ENCODE data around the gene CAMK1G. TPM values are rescaled to one million over a fixed set of nuclear protein-coding genes. Genes with fewer than 3 reads are reported as not detected.
A peak's percentile ranks its signal among the peaks of the same experiment; 100 is the strongest.

The CAMK1G gene
- total RNA-seq, 1 experiment from 2014 or later = not detected

DNA sequence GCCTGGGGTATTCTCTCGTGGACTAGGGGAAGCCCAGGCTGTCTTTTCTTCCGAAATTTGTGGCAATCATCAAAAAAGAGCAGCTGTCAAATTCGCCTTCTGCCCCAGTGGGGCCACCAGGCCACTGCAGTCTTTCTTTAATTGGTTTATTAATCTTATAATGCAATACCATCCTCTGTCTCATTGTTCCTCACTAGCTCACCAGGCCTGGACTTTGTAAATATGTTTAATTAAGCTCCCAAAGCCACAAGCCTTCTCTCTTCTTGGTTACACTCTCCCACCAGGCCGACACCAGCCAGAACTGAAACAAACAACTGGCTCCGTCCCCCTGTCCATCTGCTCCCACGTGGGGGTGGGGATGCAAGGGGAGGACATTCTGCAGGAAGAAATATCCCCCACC is 22.0 kb upstream of the CAMK1G start:
- H3K9me3 Mint-ChIP-seq (ENCODE audit: unreplicated experiment) = no peaks in the 10 kb centered on the region
- CTCF ChIA-PET = no interaction called here

DNA sequence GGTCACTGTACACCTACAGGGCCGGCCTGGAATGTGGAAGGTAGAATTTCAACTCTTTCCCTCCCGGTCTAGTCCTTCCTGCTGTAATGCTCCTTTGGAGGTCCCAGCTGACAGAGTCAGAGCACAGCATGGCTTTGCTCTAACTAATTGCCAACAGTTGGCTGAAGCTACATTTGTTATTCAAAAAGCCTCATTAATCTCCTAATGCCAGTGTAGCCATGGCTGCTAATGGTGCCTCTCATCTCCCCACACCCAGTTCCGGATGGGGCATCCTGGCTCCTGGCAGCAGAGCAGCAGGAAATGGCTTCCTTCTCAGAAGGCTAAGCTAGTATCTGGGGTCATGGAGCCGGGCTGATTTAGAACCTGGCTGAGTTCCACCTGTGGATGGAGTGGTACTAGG is 18.7 kb upstream of the CAMK1G start:
- Histone ChIP-seq H3K27me3 (replicated peaks; ENCODE audit: control insufficient read depth, insufficient read depth, low read length) (no peaks in the 10 kb centered on the region), H3K4me3 (ENCODE audit: low read depth, low read length) (no peak overlapping the region), H3K4me1 (no peaks in the 10 kb centered on the region), H3K36me3 (ENCODE audit: control insufficient read depth, insufficient read depth, low read length) (no peaks in the 10 kb centered on the region), H3K9me3 (no peaks in the 10 kb centered on the region)
- no peaks in the 10 kb centered on the region for H3K4me1 Mint-ChIP-seq (ENCODE audit: low read depth, unreplicated experiment)
- H3K27ac Mint-ChIP-seq (ENCODE audit: unreplicated experiment) = no peak overlapping the region
- no peaks in the 10 kb centered on the region for H3K36me3 Mint-ChIP-seq (ENCODE audit: insufficient read depth, unreplicated experiment)
- no peak for DNase-seq
- CTCF ChIA-PET = interaction anchor here (1.1 kb wide), 1 partner anchor 80 kb away, joined by 3 read pairs; no protein-coding TSS in a partner anchor
- peaks cover 5% of the 10 kb centered on the region for H3K27me3 Mint-ChIP-seq (ENCODE audit: insufficient read depth, unreplicated experiment)
- POLR2A ChIA-PET = interaction anchor here (0.6 kb wide), 1 partner anchor 17 kb away, joined by 7 read pairs; no protein-coding TSS in a partner anchor
- TF ChIP-seq, protein P1, sequence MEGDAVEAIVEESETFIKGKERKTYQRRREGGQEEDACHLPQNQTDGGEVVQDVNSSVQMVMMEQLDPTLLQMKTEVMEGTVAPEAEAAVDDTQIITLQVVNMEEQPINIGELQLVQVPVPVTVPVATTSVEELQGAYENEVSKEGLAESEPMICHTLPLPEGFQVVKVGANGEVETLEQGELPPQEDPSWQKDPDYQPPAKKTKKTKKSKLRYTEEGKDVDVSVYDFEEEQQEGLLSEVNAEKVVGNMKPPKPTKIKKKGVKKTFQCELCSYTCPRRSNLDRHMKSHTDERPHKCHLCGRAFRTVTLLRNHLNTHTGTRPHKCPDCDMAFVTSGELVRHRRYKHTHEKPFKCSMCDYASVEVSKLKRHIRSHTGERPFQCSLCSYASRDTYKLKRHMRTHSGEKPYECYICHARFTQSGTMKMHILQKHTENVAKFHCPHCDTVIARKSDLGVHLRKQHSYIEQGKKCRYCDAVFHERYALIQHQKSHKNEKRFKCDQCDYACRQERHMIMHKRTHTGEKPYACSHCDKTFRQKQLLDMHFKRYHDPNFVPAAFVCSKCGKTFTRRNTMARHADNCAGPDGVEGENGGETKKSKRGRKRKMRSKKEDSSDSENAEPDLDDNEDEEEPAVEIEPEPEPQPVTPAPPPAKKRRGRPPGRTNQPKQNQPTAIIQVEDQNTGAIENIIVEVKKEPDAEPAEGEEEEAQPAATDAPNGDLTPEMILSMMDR (IDR thresholded peaks at IDR 0.05; ENCODE audit: insufficient read depth in 1 of 2, low read depth in 1 of 2, low read length in 1 of 2, severe bottlenecking in 1 of 2, unreplicated experiment in 1 of 2) = no peak
- intact Hi-C loops (cut with micrococcal nuclease; ENCODE audit: unreplicated experiment) = loop anchor here (5.0 kb wide), 2 partner anchors 38 to 53 kb away; no protein-coding TSS in a partner anchor
- no peak overlapping the region for H3K4me3 Mint-ChIP-seq (ENCODE audit: unreplicated experiment)
- BruUV-seq (replicated peaks) = no TSS peak
- no peaks in the 10 kb centered on the region for H3K9me3 Mint-ChIP-seq (ENCODE audit: unreplicated experiment)

More for the DNA sequence above, 22.0 kb upstream of the CAMK1G start:
- Histone ChIP-seq H3K36me3 (ENCODE audit: control insufficient read depth, insufficient read depth, low read length) (no peaks in the 10 kb centered on the region), H3K27me3 (replicated peaks; ENCODE audit: control insufficient read depth, insufficient read depth, low read length) (no peaks in the 10 kb centered on the region), H3K4me3 (ENCODE audit: low read depth, low read length) (no peak overlapping the region), H3K4me1 (no peaks in the 10 kb centered on the region), H3K9me3 (no peaks in the 10 kb centered on the region)
- BruUV-seq (replicated peaks) = no TSS peak
- DNase-seq = no peak
- POLR2A ChIA-PET = no interaction called here
- no peak overlapping the region for H3K27ac Mint-ChIP-seq (ENCODE audit: unreplicated experiment)
- H3K27me3 Mint-ChIP-seq (ENCODE audit: insufficient read depth, unreplicated experiment) = peaks cover 2% of the 10 kb centered on the region
- no peaks in the 10 kb centered on the region for H3K4me1 Mint-ChIP-seq (ENCODE audit: low read depth, unreplicated experiment)
- H3K4me3 Mint-ChIP-seq (ENCODE audit: unreplicated experiment) = no peak overlapping the region
- no peaks in the 10 kb centered on the region for H3K36me3 Mint-ChIP-seq (ENCODE audit: insufficient read depth, unreplicated experiment)
- intact Hi-C loops (cut with micrococcal nuclease; ENCODE audit: unreplicated experiment) = no loop called here
- TF ChIP-seq, protein P1 (IDR thresholded peaks at IDR 0.05; ENCODE audit: insufficient read depth in 1 of 2, low read depth in 1 of 2, low read length in 1 of 2, severe bottlenecking in 1 of 2, unreplicated experiment in 1 of 2) = no peak

DNA sequence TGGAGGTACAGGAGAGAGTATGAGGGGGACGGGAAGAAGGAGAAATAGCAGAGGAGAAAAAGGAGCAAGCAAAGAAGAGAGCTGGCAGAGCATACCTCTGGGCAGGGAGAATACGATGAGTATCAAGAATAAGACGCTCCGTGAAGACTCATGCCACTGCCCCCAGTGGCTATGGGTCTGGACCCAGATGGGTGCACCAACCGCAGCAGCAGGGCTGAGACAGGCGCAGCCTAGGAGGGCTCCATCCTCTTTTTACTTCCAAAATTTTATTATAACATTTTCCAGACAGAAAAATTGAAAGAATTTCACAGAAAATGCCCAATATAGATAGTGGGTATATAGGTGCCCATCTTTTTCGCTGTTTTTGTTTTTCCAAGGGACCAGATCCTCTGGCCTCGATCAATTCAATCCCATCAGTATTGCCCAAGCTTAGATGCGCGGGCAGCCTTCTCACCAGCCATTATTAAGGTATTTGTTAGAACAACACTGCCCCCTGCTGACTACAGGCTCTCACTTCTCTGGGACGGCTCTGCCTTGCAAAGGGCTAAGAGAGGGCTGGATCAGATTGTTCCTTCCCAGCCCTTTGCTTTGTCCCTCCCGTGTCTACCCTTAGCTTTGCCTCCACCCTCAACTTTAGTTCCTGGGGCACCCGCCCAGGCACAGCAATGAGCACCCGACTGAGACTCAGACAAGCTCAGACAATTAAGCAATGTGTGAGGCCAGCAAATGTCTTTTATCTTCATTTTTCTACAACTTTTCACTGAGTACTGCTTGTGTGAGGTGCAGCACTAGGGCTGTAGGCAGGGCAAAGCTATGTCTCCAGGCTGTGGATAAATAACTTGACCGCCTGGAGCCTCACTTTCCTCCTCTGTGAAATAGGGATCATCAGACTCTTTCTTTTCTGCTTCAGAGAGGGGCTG is 17.5 kb upstream of the CAMK1G start:
- POLR2A ChIA-PET = no interaction called here
- intact Hi-C loops (cut with micrococcal nuclease; ENCODE audit: unreplicated experiment) = loop anchor here (1.0 to 5.0 kb wide), 7 partner anchors 39 to 363 kb away; no protein-coding TSS in a partner anchor
- H3K27ac Mint-ChIP-seq (ENCODE audit: unreplicated experiment) = no peak overlapping the region

More for the DNA sequence above, 17.5 kb upstream of the CAMK1G start:
- no TSS peak for BruUV-seq (replicated peaks)
- Mint-ChIP-seq H3K36me3 (ENCODE audit: insufficient read depth, unreplicated experiment) (no peaks in the 10 kb centered on the region), H3K4me3 (ENCODE audit: unreplicated experiment) (no peak overlapping the region), H3K27me3 (ENCODE audit: insufficient read depth, unreplicated experiment) (peaks cover 9% of the 10 kb centered on the region), H3K9me3 (ENCODE audit: unreplicated experiment) (no peaks in the 10 kb centered on the region), H3K4me1 (ENCODE audit: low read depth, unreplicated experiment) (no peaks in the 10 kb centered on the region)
- CTCF ChIA-PET = interaction anchor here (0.6 to 1.4 kb wide), 11 partner anchors 10 to 359 kb away, joined by 3 to 7 read pairs (median 3); no protein-coding TSS in a partner anchor
- no peaks in the 10 kb centered on the region for H3K4me1 ChIP-seq
- H3K27me3 ChIP-seq (replicated peaks; ENCODE audit: control insufficient read depth, insufficient read depth, low read length) = no peaks in the 10 kb centered on the region
- TF ChIP-seq, protein P1 (IDR thresholded peaks at IDR 0.05; ENCODE audit: insufficient read depth in 1 of 2, low read depth in 1 of 2, low read length in 1 of 2, severe bottlenecking in 1 of 2, unreplicated experiment in 1 of 2) = peak; percentile 70 to 79
- peak; percentile 83 to 86 for DNase-seq
- H3K9me3 ChIP-seq = no peaks in the 10 kb centered on the region
- H3K36me3 ChIP-seq (ENCODE audit: control insufficient read depth, insufficient read depth, low read length) = no peaks in the 10 kb centered on the region
- no peak overlapping the region for H3K4me3 ChIP-seq (ENCODE audit: low read depth, low read length)

Data from Caco-2 (cell line).